ENCODE measurements around the gene TTF1.

The TTF1 gene

GRCh38 chr9:132354637-132355355 is 51.8 kb downstream of the TTF1 start, which contains the start of gene SETX:
SETX (minus strand) TSS chr9:132354986; CDS start chr9:132349428, 5,558 bp downstream.
- H3K27me3 ChIP-seq (ENCODE audit: control insufficient read depth in 5 of 5, insufficient read depth in 4 of 5, low read length in 5 of 5), result no peaks in the 10 kb centered on the region
- peak within 1 kb of the TSS; percentile 85 to 96 (median 94) for H3K4me3 ChIP-seq (ENCODE audit: low read depth in 1 of 5, low read length in 5 of 5)
- H3K27ac ChIP-seq (ENCODE audit: low read depth, low read length), result peak within 1 kb of the TSS; percentile 84
- peaks cover 5 to 48% (median 38%) of the 10 kb centered on the region in 5 donors for H3K4me1 ChIP-seq (ENCODE audit: control insufficient read depth in 5 of 5, insufficient read depth in 5 of 5, low read length in 5 of 5)
- peaks cover 16 to 24% (median 19%) of the 10 kb centered on the region in 5 donors for H3K36me3 ChIP-seq (ENCODE audit: control insufficient read depth in 5 of 5, insufficient read depth in 5 of 5, low read length in 5 of 5)
- peak within 1 kb of the TSS; percentile 75 to 97 (median 94) for H3K9ac ChIP-seq (ENCODE audit: low read length in 5 of 5)
- H3K9me3 ChIP-seq (ENCODE audit: control insufficient read depth in 5 of 5, low read length in 5 of 5), result no peaks in the 10 kb centered on the region

GRCh38 chr9:132351404-132352045 is 55.1 kb downstream of the TTF1 start:
- Histone ChIP-seq H3K9ac (ENCODE audit: low read length in 5 of 5) (peak overlapping the region in 2 of 5 donors; percentile 51 to 56), H3K27me3 (ENCODE audit: control insufficient read depth in 5 of 5, insufficient read depth in 4 of 5, low read length in 5 of 5) (no peaks in the 10 kb centered on the region), H3K27ac (ENCODE audit: low read depth, low read length) (peak overlapping the region; percentile 47), H3K4me1 (ENCODE audit: control insufficient read depth in 5 of 5, insufficient read depth in 5 of 5, low read length in 5 of 5) (peaks cover 5 to 48% (median 41%) of the 10 kb centered on the region in 5 donors), H3K9me3 (ENCODE audit: control insufficient read depth in 5 of 5, low read length in 5 of 5) (no peaks in the 10 kb centered on the region), H3K4me3 (ENCODE audit: low read depth in 1 of 5, low read length in 5 of 5) (peak overlapping the region in 3 of 5 donors; percentile 19 to 41 (median 28)), H3K36me3 (ENCODE audit: control insufficient read depth in 5 of 5, insufficient read depth in 5 of 5, low read length in 5 of 5) (peaks cover 27 to 48% (median 44%) of the 10 kb centered on the region in 5 donors)

GRCh38 chr9:132350861-132351315 is 55.8 kb downstream of the TTF1 start:
- Histone ChIP-seq H3K36me3 (ENCODE audit: control insufficient read depth in 5 of 5, insufficient read depth in 5 of 5, low read length in 5 of 5) (peaks cover 32 to 55% (median 50%) of the 10 kb centered on the region in 5 donors), H3K27me3 (ENCODE audit: control insufficient read depth in 5 of 5, insufficient read depth in 4 of 5, low read length in 5 of 5) (no peaks in the 10 kb centered on the region), H3K4me3 (ENCODE audit: low read depth in 1 of 5, low read length in 5 of 5) (peak overlapping the region in 4 of 5 donors; percentile 19 to 44 (median 34)), H3K27ac (ENCODE audit: low read depth, low read length) (peak overlapping the region; percentile 47), H3K9me3 (ENCODE audit: control insufficient read depth in 5 of 5, low read length in 5 of 5) (no peaks in the 10 kb centered on the region), H3K9ac (ENCODE audit: low read length in 5 of 5) (peak overlapping the region in 3 of 5 donors; percentile 46 to 56 (median 51)), H3K4me1 (ENCODE audit: control insufficient read depth in 5 of 5, insufficient read depth in 5 of 5, low read length in 5 of 5) (peaks cover 5 to 48% (median 41%) of the 10 kb centered on the region in 5 donors)

- Histone ChIP-seq H3K4me1 (ENCODE audit: control insufficient read depth in 5 of 5, insufficient read depth in 5 of 5, low read length in 5 of 5) (peaks cover 2 to 34% (median 31%) of the 10 kb centered on the region in 5 donors), H3K36me3 (ENCODE audit: control insufficient read depth in 5 of 5, insufficient read depth in 5 of 5, low read length in 5 of 5) (peaks cover 35 to 77% (median 68%) of the 10 kb centered on the region in 5 donors), H3K9me3 (ENCODE audit: control insufficient read depth in 5 of 5, low read length in 5 of 5) (no peaks in the 10 kb centered on the region), H3K4me3 (ENCODE audit: low read depth in 1 of 5, low read length in 5 of 5) (no peak overlapping the region), H3K27ac (ENCODE audit: low read depth, low read length) (no peak overlapping the region), H3K9ac (ENCODE audit: low read length in 5 of 5) (no peak overlapping the region), H3K27me3 (ENCODE audit: control insufficient read depth in 5 of 5, insufficient read depth in 4 of 5, low read length in 5 of 5) (no peaks in the 10 kb centered on the region)
These were observed 58.0 kb downstream of the TTF1 start for GRCh38 chr9:132348676-132349075.

- Histone ChIP-seq H3K27me3 (ENCODE audit: control insufficient read depth in 5 of 5, insufficient read depth in 4 of 5, low read length in 5 of 5) (no peaks in the 10 kb centered on the region), H3K27ac (ENCODE audit: low read depth, low read length) (no peak overlapping the region), H3K4me3 (ENCODE audit: low read depth in 1 of 5, low read length in 5 of 5) (no peak overlapping the region), H3K9me3 (ENCODE audit: control insufficient read depth in 5 of 5, low read length in 5 of 5) (no peaks in the 10 kb centered on the region), H3K36me3 (ENCODE audit: control insufficient read depth in 5 of 5, insufficient read depth in 5 of 5, low read length in 5 of 5) (peaks cover 39 to 87% (median 73%) of the 10 kb centered on the region in 5 donors), H3K9ac (ENCODE audit: low read length in 5 of 5) (no peak overlapping the region), H3K4me1 (ENCODE audit: control insufficient read depth in 5 of 5, insufficient read depth in 5 of 5, low read length in 5 of 5) (peaks cover 0 to 12% (median 8%) of the 10 kb centered on the region in 5 donors)
These were observed 60.5 kb downstream of the TTF1 start for GRCh38 chr9:132346177-132346576.

GRCh38 chr9:132341177-132341840 is 65.3 kb downstream of the TTF1 start:
- H3K36me3 ChIP-seq (ENCODE audit: control insufficient read depth in 5 of 5, insufficient read depth in 5 of 5, low read length in 5 of 5), result peaks cover 38 to 91% (median 74%) of the 10 kb centered on the region in 5 donors
- no peak overlapping the region for H3K4me3 ChIP-seq (ENCODE audit: low read depth in 1 of 5, low read length in 5 of 5)
- no peaks in the 10 kb centered on the region for H3K4me1 ChIP-seq (ENCODE audit: control insufficient read depth in 5 of 5, insufficient read depth in 5 of 5, low read length in 5 of 5)
- H3K9ac ChIP-seq (ENCODE audit: low read length in 5 of 5), result no peak overlapping the region
- H3K27me3 ChIP-seq (ENCODE audit: control insufficient read depth in 5 of 5, insufficient read depth in 4 of 5, low read length in 5 of 5), result no peaks in the 10 kb centered on the region
- H3K9me3 ChIP-seq (ENCODE audit: control insufficient read depth in 5 of 5, low read length in 5 of 5), result no peaks in the 10 kb centered on the region
- H3K27ac ChIP-seq (ENCODE audit: low read depth, low read length), result no peak overlapping the region

- H3K27me3 ChIP-seq (ENCODE audit: control insufficient read depth in 5 of 5, insufficient read depth in 4 of 5, low read length in 5 of 5), result no peaks in the 10 kb centered on the region
- H3K27ac ChIP-seq (ENCODE audit: low read depth, low read length), result no peak overlapping the region
- H3K4me3 ChIP-seq (ENCODE audit: low read depth in 1 of 5, low read length in 5 of 5), result no peak overlapping the region
- peaks cover 55 to 87% (median 78%) of the 10 kb centered on the region in 5 donors for H3K36me3 ChIP-seq (ENCODE audit: control insufficient read depth in 5 of 5, insufficient read depth in 5 of 5, low read length in 5 of 5)
- H3K4me1 ChIP-seq (ENCODE audit: control insufficient read depth in 5 of 5, insufficient read depth in 5 of 5, low read length in 5 of 5), result no peaks in the 10 kb centered on the region
- no peak overlapping the region for H3K9ac ChIP-seq (ENCODE audit: low read length in 5 of 5)
- no peaks in the 10 kb centered on the region for H3K9me3 ChIP-seq (ENCODE audit: control insufficient read depth in 5 of 5, low read length in 5 of 5)
These were observed 72.3 kb downstream of the TTF1 start for GRCh38 chr9:132334364-132334763.

GRCh38 chr9:132333556-132333955 is 73.1 kb downstream of the TTF1 start:
- Histone ChIP-seq H3K9me3 (ENCODE audit: control insufficient read depth in 5 of 5, low read length in 5 of 5) (no peaks in the 10 kb centered on the region), H3K27me3 (ENCODE audit: control insufficient read depth in 5 of 5, insufficient read depth in 4 of 5, low read length in 5 of 5) (no peaks in the 10 kb centered on the region), H3K36me3 (ENCODE audit: control insufficient read depth in 5 of 5, insufficient read depth in 5 of 5, low read length in 5 of 5) (peaks cover 63 to 87% (median 79%) of the 10 kb centered on the region in 5 donors), H3K4me3 (ENCODE audit: low read depth in 1 of 5, low read length in 5 of 5) (no peak overlapping the region), H3K4me1 (ENCODE audit: control insufficient read depth in 5 of 5, insufficient read depth in 5 of 5, low read length in 5 of 5) (no peaks in the 10 kb centered on the region), H3K27ac (ENCODE audit: low read depth, low read length) (no peak overlapping the region), H3K9ac (ENCODE audit: low read length in 5 of 5) (no peak overlapping the region)

- Histone ChIP-seq H3K4me3 (ENCODE audit: low read depth in 1 of 5, low read length in 5 of 5) (no peak overlapping the region), H3K27me3 (ENCODE audit: control insufficient read depth in 5 of 5, insufficient read depth in 4 of 5, low read length in 5 of 5) (no peaks in the 10 kb centered on the region), H3K36me3 (ENCODE audit: control insufficient read depth in 5 of 5, insufficient read depth in 5 of 5, low read length in 5 of 5) (peaks cover 51 to 64% (median 54%) of the 10 kb centered on the region in 5 donors), H3K27ac (ENCODE audit: low read depth, low read length) (no peak overlapping the region), H3K9ac (ENCODE audit: low read length in 5 of 5) (no peak overlapping the region), H3K9me3 (ENCODE audit: control insufficient read depth in 5 of 5, low read length in 5 of 5) (no peaks in the 10 kb centered on the region), H3K4me1 (ENCODE audit: control insufficient read depth in 5 of 5, insufficient read depth in 5 of 5, low read length in 5 of 5) (peaks cover 0 to 6% (median 0%) of the 10 kb centered on the region in 5 donors)
These were observed 78.1 kb downstream of the TTF1 start for GRCh38 chr9:132328580-132328979.
